Adrenal gland (tissue), 5 donors: ENCODE results near the gene AMBRA1.
"Not testable (repeated sequence)": the region's sequence is repeated elsewhere in the genome, so short reads cannot be mapped to it uniquely, and the experiment has no call there.

Experiments
- CTCF ChIP-seq, 6 experiments: fragments of 450-650 bp in 4 of 6; fragments of 200-600 bp in 2 of 6; sonication (generic) in 1 of 6; IDR thresholded peaks; 1 replicate in 5 of 6; 2 replicates in 1 of 6; pipeline versions ENCODE4 v1.5.1 to v1.8.0; 2016 to 2021; ENCODE audit warnings: antibody characterized with exemption in 6 of 6, mild to moderate bottlenecking in 2 of 6, moderate library complexity in 1 of 6
- POLR2A ChIP-seq, 2 donors: fragments of 450-650 bp; IDR thresholded peaks; one replicate each; pipeline ENCODE4 v1.6.1; 2017; ENCODE audit warnings: antibody characterized with exemption in 2 of 2, mild to moderate bottlenecking in 2 of 2, moderate library complexity in 1 of 2
- donor health status: DM: no; HTN: no; CAD: no.

- TF ChIP-seq CTCF, POLR2A (IDR thresholded peaks at IDR 0.05): not testable (repeated sequence)
Observed at GRCh38 chr11:46518928-46519327, 74.9 kb downstream of the AMBRA1 start.
